Stimulated activated CD8-positive, alpha-beta memory T cell treated with anti-CD3 and anti-CD28 coated beads, Interleukin-4, amount 100 ng/mL, for 1 hour (primary cell): ENCODE data around the gene PRR36.

ENCODE experiments used
- DNase-seq, 2 donors: peaks; one replicate each; pipeline ENCODE4 v3.0.0-alpha.2; 2020; ENCODE audit warnings: low read depth in 2 of 2, low spot score in 1 of 2

Gene PRR36

DNA sequence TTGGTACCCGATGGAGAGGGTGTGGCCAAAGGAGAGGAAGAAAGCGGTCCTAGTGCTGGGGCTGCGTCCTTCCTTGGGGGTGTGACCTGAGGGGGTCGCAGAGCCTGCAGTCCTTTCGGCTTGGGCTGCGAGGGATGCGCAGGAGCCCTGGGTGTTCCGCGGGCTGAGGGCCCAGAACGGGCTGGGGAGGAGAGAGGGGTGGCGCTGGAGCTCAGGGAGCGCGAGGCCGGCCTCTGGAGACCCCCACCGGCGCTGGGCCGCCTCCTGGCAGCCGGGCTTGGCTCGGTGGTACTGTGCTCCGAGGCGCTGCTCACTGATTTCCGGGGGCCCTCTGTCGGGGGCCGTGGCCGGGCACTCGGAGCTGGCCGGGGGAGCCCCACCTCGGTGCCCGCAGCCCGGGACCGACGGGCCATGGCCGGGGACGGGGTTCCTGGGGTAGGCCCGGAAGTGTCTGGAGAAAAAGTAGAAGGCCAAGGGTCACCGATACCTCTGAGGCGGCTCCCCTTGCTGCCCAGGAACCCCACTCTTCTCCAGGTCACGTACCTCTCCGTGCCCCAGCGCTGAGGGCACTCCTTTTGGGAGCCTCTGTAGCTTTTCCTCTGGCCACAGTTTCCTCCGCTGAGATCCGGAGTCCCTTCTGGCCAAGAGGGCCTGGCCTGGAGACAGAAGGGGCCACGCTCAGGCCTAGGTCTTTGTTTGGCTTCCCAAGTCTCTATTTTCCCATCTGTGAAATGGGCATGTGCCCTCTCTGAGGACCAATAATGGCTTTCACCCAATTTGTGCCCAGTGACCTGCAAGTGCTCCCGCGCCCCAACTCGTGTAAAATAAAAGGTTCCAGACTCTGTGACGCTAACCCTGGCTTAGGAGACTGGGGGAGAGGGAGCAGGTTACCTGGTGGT lies 1.6 kb downstream of the PRR36 start:
- no peak for DNase-seq

DNA sequence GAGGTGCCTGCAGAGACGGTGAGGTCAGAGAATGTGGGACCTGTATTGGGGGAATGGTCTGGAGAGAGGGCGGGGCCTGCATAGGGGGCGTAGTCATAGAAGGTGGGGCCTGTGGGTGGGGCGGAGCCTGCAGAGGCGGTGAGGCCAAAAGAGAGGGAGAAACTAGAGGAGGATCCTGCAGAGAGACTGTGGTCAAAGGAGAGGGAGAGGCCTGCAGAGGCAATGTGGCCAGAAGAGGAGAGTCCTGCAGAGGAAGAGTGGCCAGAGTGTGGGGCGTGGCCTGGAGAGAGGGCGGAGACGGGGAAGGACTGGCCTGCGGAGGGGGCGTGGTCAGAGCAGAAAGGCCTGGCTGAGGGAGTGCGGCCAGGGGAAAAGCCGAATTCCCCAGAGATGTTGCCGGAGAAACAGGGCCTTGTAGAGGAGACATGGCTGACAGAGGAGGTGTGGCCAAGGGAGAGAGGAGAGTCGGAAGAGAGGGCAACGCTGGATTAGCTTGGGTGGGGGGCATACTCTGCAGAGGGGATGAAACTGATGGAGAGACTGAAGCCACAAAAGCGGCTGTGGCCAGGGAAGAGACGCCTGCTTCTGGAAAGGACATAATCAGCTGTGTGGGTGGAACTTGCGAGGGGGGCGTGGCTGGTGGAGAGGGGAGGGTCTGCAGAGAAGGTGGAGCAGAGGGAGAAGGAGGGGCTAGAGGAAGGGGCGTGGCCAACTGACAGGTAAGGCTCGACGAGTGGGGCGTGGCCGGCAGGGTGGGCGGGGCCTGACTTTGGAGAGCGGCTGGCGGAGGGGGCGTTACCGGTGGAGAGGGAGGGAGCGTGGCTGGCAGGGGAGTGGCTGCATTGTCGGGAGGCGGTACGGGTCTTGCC lies 2.5 kb downstream of the PRR36 start:
- DNase-seq, result peak; percentile 33 to 65

DNA sequence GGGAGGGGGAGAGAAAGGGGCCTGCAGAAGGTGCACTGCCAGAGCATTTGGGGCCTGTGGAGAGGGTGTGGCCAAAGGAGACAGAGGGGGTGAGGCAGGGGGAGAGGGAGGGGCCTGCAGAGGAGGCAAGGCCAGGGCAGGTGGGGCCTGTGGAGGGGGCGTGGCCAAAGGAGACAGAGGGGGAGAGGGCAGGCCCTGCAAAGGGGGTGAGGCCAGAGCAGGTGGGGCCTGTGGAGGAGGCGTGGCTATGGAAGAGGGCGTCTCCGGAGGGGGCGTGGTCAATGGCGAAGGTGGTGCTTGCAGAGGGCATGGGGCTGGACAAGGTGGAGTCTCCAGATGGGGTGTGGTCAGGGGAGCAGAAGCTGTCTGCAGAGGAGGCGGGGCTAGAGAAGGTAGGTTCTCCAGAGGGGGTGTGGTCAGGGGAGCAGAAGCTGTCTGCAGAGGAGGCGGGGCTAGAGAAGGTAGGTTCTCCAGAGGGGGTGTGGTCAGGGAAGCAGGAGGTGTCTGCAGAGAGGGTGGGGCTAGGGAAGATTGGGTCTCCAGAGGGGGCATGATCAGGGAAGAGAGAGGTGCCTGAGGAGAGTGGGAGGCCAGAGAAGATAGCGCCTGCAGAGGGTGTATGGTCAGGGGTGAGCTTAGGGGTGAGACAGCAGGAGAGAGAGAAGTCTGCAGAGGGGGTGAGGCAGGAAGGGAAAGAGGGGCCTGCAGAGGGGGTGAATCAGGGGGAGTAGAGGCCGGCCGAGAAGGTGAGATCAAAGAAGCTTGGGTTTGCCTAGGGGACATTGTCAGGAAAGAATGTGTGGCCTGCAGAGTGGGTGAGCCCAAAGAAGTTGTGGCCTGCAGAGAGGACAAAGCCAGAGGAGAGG lies 3.4 kb downstream of the PRR36 start:
- DNase-seq, result no peak

DNA sequence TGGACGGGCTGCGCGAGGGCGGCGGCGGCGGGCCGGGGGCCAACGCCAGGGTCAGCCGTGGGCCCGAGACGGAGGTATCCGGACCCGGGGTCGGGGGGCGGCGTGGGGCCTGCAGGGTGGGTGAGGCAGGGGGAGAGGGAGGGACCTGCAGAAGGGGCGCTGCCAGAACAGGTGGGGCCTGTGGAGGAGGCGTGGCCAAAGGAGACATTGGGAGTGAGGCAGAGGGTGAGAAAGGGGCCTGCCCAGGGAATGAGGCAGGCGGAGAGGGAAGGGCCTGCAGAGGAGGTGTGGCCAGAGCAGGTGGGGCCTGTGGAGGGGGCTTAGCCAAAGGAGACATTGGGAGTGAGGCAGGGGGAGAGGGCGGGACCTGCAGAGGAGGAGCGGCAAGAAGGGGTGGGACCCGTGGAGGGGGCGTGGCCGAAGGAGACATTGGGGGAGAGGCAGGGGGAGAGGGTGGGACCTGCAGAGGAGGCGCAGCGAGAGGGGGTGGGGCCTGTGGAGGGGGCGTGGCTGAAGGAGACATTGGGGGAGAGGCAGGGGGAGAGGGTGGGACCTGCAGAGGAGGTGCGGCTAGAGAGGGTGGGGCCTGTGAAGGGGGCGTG lies 4.2 kb downstream of the PRR36 start:
- peak in 1 of 2 donors; percentile 11 for DNase-seq

DNA sequence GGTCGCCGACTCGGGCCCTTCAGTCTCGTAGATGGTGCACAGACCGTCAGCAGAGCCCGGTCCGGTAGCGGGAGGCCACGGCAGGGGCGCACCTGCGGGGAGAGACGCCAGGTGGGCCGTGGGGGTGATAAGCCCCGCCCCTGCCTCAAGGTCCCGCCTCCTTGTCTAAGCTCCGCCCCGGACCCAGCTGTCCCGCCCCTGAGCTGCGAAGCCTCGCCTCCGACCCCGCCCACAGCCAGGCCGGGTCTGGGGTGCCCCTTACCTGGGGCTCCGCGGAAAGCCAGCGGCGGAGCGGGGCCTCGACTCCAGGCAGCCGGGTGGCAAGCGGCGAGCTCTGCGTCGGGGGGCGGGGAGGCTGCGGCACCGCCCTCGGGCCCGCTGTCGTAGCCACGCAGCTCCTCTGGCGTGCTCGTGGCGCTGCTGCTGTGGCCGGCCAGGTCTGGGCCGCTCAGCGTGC lies 4.7 kb downstream of the PRR36 start:
- peak; percentile 65 to 69 for DNase-seq

DNA sequence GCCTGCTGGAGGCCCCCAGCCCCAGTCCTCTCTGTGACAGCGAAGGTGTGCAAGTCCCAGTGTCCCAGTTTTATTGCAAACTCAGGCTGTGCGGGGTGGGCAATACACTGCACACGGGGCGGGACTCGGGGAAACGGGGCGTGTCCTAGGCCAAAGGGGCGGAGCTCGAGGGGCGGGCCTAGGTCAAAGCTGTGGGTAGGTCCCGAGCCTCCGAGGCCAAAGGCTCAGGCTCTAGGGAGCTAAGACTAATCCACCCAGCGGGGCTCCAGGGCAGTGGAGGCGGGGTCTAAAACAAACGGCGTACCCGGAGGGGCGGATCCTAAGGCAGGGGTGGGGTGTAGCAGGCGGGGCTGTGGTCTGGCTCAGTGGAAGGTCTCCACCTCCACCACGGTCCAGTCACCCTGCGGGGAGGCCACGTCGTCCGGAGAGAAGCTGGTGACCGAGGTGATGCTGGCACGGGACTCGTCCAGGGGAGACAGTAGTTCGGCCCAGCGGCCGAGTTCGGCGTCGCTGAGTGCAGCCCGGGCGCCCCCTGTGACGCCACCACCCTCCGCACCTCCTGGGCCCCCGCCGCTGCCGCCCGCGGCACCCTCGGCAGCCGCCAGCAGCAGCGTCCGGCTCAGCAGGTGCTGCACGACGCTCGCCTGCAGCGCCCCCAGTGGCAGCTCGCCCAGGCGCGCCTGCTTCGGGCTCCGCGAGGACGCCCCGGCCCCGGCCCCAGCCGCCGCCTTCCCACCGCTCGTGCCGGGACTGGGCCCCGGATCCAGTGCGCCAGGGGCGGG lies 5.3 kb downstream of the PRR36 start:
- DNase-seq, result peak; percentile 50 to 67

DNA sequence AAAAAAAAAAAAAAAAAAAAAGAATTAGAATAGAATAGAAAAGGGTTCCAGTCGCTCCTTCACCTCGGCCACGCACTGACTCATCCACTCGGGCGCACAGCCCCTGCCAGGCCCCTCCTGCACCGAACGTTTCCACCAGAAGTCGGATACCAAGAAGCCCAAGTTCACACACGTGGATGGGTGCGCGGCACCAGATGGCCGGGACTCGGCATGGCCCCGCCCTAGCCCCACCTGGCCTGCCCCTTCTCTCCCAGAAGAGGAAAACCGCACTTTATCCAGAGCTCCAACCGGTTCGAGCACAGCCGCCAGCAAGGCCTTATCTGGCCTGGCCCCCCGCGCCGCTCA lies 5.9 kb downstream of the PRR36 start:
- DNase-seq, result no peak

DNA sequence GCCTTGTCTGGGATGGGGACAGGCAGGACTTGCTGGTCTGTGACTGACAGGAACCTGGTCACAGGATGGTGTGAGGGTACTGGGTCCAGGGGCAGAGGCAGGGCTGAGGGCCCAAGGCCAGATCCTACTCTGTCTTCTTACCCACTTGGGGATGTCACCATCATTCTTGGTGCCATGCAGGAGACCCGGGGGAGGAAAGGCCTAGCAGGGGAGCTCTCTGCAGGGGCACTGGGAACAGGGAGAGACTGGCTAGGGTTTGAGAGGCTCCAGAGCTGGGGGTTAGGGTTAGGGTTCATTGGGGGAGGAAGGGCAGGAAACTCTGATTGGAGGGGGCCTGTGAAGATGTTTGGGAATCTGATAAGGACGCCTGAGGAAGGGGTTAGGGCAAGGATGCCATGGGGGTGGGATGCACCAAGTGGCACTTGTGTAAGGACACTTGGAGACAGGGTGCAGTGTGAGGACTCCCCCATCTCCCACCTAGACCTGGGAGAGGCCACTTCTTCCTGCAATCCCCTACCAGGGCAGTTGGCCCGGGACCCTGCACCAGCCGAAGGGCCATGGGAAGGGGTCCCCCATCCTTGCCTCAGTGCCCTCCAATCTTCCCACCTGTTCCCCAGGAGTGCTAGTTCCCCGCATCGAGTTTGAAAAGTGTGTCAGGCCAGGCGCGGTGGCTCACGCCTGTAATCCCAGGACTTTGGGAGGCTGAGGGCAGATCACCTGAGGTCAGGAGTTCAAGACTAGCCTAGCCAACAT lies 6.9 kb downstream of the PRR36 start:
- DNase-seq, result no peak

DNA sequence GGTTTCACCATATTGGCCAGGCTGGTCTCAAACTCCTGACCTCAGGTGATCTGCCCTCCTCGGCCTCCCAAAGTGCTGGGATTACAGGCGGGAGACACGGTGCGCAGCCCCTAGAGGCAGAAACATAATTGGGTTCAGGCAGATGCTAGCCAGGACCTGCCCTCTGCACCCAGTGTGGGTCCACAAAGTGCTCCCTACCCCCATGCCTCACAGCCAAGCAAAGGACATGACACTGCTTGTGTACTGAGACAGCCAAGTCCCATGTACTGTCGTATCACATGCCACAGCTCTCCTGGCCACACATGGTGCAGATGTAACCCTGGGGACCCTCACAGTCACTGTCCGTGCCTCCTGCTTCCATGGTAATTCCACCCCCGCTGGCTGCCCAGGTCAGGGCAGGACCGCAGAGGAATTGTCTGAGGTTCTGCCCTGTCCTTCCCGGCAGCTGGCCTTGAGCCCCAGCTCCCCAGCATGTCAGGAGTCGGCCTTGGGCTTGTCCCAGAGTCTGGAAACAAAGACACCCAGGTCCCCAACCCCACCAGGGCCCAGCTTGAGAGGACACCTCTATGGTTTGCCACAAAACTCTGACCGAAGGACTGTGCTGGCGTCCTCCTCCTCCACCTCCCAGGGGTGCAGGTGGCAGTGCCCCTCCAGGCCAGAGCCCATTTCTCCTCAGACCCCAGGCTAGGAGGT lies 7.6 kb downstream of the PRR36 start:
- DNase-seq, result no peak

DNA sequence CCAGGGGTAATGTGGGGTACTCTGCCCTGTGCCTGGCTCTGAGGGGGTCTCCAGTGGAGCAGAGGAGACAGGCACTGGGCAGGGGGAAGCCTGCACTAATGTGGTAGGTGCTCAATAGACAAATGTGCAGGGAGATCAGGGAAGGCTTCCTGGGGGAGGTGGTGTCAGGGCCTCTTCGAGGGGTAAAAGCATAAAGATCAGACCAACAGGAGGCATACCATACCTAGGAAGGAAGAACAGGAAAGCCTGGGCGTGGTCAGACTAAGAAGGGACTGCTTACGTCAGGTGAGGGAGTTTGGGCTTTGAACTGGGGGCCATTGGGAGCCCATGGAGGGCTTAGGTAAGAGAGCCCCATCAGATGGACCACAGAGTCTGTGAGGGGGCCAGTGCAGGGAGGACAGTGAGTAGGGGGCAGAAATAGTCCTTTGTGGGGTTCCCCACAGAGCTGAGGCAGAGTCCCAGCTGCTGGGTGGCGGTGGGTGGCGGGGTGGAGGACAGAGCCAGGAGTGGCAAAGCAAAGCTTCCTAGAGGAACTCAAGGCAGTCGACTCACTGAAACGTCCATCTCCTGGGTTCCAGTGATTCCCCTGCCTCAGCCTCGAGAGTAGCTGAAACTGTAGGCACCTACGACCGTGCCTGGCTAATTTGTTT lies 8.8 kb downstream of the PRR36 start:
- DNase-seq, result no peak

DNA sequence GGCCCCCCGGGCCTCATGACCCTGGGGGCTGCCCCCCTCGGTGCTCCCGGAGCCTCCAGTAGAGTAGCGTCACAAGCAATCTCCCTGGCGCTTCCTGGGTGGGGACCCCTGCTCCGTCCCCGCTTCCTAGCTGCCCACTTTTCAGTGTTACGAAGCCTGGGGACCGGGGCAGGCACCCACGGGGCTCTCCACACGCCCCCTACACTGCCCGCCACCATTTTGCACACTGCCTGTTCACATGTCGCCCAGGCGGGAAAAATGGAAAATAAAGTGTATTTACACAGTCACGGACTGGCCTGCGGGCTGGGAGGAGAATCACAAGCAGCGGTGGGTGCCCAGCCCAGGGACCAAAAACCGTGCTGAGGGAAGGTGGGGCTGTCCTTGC lies 9.5 kb downstream of the PRR36 start:
- no peak for DNase-seq

DNA sequence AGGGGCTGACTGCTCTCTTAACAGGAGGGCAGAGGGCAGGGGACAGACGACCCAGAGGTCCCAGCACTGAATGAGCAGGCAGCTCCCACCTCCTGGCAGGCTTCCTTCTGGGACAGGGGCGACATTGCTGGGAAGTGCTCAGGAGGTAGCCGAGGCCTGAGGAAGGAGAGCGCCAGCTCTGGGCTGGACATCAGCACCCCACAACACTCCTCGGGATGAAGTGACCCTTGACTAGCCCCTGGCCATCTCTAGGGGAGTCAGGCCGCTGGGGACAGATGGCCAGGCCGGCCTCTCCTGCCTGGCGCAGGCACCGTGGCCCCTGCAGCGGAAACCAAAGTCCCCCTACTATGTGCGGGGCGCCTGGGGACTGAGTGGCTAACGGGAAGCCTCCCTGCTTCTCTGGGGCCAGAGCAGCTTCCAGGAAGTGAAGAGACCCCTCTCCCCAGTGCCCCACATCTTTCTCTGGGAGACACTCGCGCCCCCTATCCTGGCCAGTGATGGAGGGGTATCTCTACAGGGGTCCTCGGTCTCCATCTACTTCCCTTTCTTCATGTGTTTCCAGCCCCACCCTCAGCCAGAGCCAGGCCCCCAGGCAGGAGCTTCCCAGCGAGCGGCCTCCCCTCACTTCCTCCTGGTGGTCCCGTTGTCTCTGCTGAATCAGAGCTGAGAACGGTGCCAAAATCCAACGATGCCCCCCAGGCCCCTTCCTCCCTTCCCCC lies 10.1 kb downstream of the PRR36 start:
- no peak for DNase-seq

DNA sequence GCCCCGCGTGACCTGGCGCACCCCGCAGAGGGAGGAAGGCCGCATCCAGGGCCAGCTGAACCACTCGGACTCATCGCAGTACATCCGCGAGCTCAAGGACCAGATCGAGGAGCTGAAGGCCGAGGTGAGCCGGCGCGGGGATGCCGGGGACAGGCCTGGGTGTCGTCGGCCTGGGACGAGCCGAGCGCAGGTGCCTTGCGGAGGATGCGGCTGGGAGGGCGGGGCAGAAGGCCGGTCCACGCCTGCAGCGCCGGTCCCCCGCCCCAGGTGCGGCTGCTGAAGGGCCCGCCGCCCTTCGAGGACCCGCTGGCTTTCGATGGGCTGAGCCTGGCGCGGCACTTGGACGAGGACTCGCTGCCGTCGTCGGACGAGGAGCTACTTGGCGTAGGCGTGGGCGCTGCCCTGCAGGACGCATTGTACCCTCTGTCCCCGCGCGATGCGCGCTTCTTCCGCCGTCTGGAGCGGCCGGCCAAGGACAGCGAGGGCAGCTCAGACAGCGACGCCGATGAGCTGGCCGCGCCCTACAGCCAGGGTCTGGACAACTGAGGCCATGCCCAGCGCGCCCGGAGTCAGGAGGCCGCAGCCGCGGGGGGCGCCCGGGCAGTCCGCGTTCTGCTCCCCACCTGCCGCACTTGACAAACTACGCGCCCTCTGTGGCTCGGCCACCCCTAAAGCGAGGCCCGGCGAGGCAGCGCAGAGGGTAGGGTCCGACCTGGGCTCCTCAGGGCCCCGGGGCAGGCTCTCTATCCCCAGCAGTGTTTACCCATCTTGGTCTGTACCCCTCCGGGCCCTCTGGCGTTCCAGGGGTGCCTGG lies 10.8 kb downstream of the PRR36 start:
- DNase-seq, result no peak

DNA sequence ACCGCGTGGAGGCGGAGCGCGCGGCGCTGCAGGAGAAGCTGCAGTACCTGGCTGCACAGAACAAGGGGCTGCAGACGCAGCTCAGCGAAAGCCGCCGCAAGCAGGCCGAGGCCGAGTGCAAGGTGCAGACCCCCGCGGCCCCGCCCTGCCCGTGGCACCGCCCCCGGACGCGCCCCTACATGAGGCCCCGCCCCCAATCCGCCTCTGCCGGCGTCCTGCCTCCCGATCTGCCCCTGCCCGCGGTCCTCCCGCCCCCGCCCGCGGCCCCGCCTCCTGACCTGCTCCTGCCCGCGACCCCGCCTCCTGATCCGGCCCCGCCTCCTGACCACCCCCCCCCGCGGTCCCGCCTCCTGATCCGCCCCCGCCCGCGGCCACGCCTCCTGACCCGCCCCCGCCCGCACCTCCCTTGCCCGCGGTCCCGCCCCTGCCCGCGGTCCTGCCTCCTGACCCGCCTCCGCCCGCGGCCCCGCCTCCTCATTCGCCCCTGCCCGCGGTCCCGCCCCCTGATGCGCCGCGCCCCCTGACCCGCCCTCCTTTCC lies 11.7 kb downstream of the PRR36 start:
- peak in 1 of 2 donors; percentile 46 for DNase-seq

DNA sequence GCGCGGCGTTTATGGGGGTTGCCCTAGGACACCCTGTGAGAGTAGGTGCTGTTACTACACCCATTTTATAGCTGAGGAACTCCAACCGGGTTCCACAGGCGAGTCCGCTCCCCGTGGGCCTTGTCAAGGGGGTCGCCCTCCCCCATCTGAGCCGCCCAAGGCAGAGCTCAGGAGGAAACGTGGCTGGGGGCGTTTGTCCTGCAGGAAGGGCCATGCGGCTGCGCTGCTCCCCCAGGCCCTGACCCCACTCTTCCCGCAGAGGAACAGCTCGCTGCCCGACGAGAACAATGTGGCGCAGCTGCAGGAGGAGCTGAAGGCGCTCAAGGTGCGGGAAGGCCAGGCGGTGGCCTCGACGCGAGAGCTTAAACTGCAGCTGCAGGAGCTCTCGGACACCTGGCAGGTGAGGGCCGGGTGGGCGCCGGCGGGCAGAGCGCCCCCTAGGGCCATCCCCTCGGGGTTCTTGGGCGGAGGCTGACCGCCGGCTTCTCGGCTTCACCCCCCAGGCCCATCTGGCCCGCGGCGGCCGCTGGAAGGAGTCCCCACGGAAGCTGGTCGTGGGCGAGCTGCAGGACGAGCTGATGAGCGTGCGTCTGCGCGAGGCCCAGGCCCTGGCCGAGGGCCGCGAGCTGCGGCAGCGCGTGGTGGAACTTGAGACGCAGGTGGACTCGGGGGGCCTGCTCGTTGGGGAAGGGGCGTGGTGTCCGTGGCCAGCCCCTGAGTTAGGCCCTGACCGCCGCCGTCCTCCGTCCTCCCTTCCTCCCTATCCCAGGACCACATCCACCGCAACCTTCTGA lies 12.4 kb downstream of the PRR36 start:
- DNase-seq, result no peak
